GM23338 (cell line): Measurements from ENCODE around the gene DUSP18. TPM values are rescaled to one million over a fixed set of nuclear protein-coding genes. Genes with fewer than 3 reads are reported as not detected.

Experiments
- ATAC-seq: fragments of 200-7000 bp; cut with Tn5 transposase; 3 replicates; pipeline ENCODE4 v1.9.1; 2020
- DNase-seq: peaks from one replicate; pipeline ENCODE4 v3.0.0-alpha.2; 2015; ENCODE audit warnings: low spot score
- H2AFZ ChIP-seq: fragments of 200-600 bp; sonication (generic); 2 replicates; pipeline ENCODE4 v1.8.0; 2016; ENCODE audit warnings: antibody characterized with exemption, mild to moderate bottlenecking, moderate library complexity
- H3F3A ChIP-seq: fragments of 200-600 bp; sonication (generic); replicated peaks from 2 replicates; pipeline ENCODE4 v1.8.0; 2017; ENCODE audit warnings: antibody characterized with exemption, mixed run types, low read depth
- H3K27ac ChIP-seq: fragments of 200-600 bp; sonication (generic); 2 replicates; pipeline ENCODE4 v1.6.1; 2016; ENCODE audit warnings: low read depth
- H3K27me3 ChIP-seq: fragments of 200-600 bp; sonication (generic); 2 replicates; pipeline ENCODE4 v1.8.0; 2016; ENCODE audit warnings: mild to moderate bottlenecking, mixed run types, moderate library complexity; ENCODE audit not compliant: insufficient read depth
- H3K36me3 ChIP-seq: fragments of 200-600 bp; sonication (generic); 2 replicates; pipeline ENCODE4 v1.8.0; 2016; ENCODE audit warnings: mild to moderate bottlenecking; ENCODE audit not compliant: insufficient read depth
- H3K4me1 ChIP-seq: fragments of 200-600 bp; sonication (generic); 2 replicates; pipeline ENCODE4 v1.8.0; 2016; ENCODE audit warnings: mild to moderate bottlenecking, moderate library complexity; ENCODE audit not compliant: insufficient read depth
- H3K4me2 ChIP-seq: fragments of 200-600 bp; sonication (generic); 2 replicates; pipeline ENCODE4 v1.7.1; 2017; ENCODE audit warnings: mixed run types
- H3K4me3 ChIP-seq: fragments of 200-600 bp; sonication (generic); 2 replicates; pipeline ENCODE4 v1.6.1; 2016; ENCODE audit warnings: mixed run types
- H3K79me2 ChIP-seq: fragments of 200-600 bp; sonication (generic); replicated peaks from 2 replicates; pipeline ENCODE4 v1.8.0; 2017; ENCODE audit warnings: mild to moderate bottlenecking; ENCODE audit not compliant: insufficient read depth
- H3K9me2 ChIP-seq: fragments of 200-600 bp; sonication (generic); 2 replicates; pipeline ENCODE4 v1.8.0; 2017; ENCODE audit not compliant: insufficient read depth
- H4K20me1 ChIP-seq: fragments of 200-600 bp; sonication (generic); replicated peaks from 2 replicates; pipeline ENCODE4 v1.8.0; 2017; ENCODE audit warnings: mild to moderate bottlenecking; ENCODE audit not compliant: insufficient read depth
- H3K27ac Mint-ChIP-seq: 2 replicates; pipeline ENCODE4 v1.8.0; 2020; ENCODE audit warnings: inconsistent platforms, mild to moderate bottlenecking, moderate library complexity, mixed read lengths
- H3K27me3 Mint-ChIP-seq: 3 replicates; pipeline ENCODE4 v1.8.0; 2022; ENCODE audit warnings: low read depth, mild to moderate bottlenecking, moderate library complexity, mixed read lengths, inconsistent platforms; ENCODE audit not compliant: insufficient read depth, poor library complexity
- H3K36me3 Mint-ChIP-seq: 3 replicates; pipeline ENCODE4 v1.8.0; 2021; ENCODE audit warnings: low read depth, mild to moderate bottlenecking, inconsistent platforms, moderate library complexity, mixed read lengths
- H3K4me1 Mint-ChIP-seq: 3 replicates; pipeline ENCODE4 v1.8.0; 2020; ENCODE audit warnings: mild to moderate bottlenecking, inconsistent platforms, mixed read lengths
- H3K4me3 Mint-ChIP-seq: 3 replicates; pipeline ENCODE4 v1.8.0; 2021; ENCODE audit warnings: moderate library complexity, mild to moderate bottlenecking, inconsistent platforms, mixed read lengths
- H3K9me3 Mint-ChIP-seq: 3 replicates; pipeline ENCODE4 v1.8.0; 2020; ENCODE audit warnings: moderate library complexity, mild to moderate bottlenecking, inconsistent platforms, mixed read lengths
- CREB1 ChIP-seq: fragments of 250-450 bp; sonication (Bioruptor Pico); IDR thresholded peaks from 2 replicates; pipeline ENCODE4 v1.5.0; 2020; ENCODE audit warnings: low read depth, mild to moderate bottlenecking, moderate library complexity
- CTCF ChIP-seq, 2 experiments: fragments of 200-600 bp in 1 of 2; sonication (generic) in 1 of 2; conservative IDR thresholded peaks; 2 replicates each; pipeline versions ENCODE4 v1.5.1 to v1.6.1; 2016 to 2017; ENCODE audit warnings: antibody characterized with exemption in 2 of 2, low read depth in 2 of 2, mild to moderate bottlenecking in 2 of 2, moderate library complexity in 1 of 2
- JUNB ChIP-seq: IDR thresholded peaks from one replicate; pipeline ENCODE4 v1.6.1; 2016; ENCODE audit warnings: antibody characterized with exemption; ENCODE audit not compliant: unreplicated experiment
- NANOG ChIP-seq: IDR thresholded peaks from 2 replicates; pipeline ENCODE4 v1.6.1; 2016; ENCODE audit warnings: antibody characterized with exemption, borderline replicate concordance
- STAT1 ChIP-seq: IDR thresholded peaks from one replicate; pipeline ENCODE4 v1.6.1; 2016; ENCODE audit warnings: antibody characterized with exemption; ENCODE audit not compliant: unreplicated experiment
- ZNF331 ChIP-seq: fragments of 250-450 bp; sonication (Bioruptor Pico); IDR thresholded peaks from 2 replicates; pipeline ENCODE4 v1.5.0; 2020; ENCODE audit warnings: low read depth, mild to moderate bottlenecking, moderate library complexity
- polyA plus RNA-seq: library from polyadenylated mRNA; unstranded; fragments of >200 nt; fragmentation: Nextera tagmentation; extraction: Ambion mirVana; gene quantifications from 2 replicates; pipeline ENCODE4 v1.2.1, GENCODE V29; 2016
- total RNA-seq: library from RNA; depleted of rRNA; stranded (reverse); fragments of >200 nt; shearing (Covaris generic); gene quantifications from 2 replicates; pipeline ENCODE4 v1.2.3, GENCODE V29; 2014
- TF ChIP-seq, protein P1 (sequence below): IDR thresholded peaks from one replicate; pipeline ENCODE4 v1.6.1; 2018; ENCODE audit warnings: antibody characterized with exemption; ENCODE audit not compliant: unreplicated experiment
- TF ChIP-seq, protein P2 (sequence below): fragments of 250-450 bp; sonication (Bioruptor Pico); IDR thresholded peaks from 2 replicates; pipeline ENCODE4 v1.5.0; 2020; ENCODE audit warnings: mild to moderate bottlenecking, moderate library complexity

DUSP18 gene
- total and polyA plus RNA-seq, 2 experiments from 2014 or later = 2.2 to 2.7 TPM

DNA sequence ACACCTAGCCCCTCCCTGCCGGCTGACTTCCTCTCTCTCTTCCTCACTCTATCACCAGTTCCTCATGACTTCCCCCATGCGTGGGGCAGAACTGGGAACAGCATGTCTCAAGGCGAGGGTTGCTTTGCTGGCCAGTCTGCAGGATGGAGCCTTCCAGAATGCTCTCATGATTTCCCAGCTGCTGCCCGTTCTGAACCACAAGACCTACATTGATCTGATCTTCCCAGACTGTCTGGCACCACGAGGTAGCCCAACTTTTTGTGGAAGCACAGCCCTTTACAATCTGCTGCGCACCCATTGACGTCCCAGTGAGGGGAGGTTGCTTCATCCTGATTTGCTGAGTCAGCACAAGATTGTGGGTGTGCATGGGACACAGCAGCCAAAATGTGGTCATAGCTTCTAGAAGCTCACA, 52.1 kb downstream of the DUSP18 start (continued):
- TF ChIP-seq, protein P1, sequence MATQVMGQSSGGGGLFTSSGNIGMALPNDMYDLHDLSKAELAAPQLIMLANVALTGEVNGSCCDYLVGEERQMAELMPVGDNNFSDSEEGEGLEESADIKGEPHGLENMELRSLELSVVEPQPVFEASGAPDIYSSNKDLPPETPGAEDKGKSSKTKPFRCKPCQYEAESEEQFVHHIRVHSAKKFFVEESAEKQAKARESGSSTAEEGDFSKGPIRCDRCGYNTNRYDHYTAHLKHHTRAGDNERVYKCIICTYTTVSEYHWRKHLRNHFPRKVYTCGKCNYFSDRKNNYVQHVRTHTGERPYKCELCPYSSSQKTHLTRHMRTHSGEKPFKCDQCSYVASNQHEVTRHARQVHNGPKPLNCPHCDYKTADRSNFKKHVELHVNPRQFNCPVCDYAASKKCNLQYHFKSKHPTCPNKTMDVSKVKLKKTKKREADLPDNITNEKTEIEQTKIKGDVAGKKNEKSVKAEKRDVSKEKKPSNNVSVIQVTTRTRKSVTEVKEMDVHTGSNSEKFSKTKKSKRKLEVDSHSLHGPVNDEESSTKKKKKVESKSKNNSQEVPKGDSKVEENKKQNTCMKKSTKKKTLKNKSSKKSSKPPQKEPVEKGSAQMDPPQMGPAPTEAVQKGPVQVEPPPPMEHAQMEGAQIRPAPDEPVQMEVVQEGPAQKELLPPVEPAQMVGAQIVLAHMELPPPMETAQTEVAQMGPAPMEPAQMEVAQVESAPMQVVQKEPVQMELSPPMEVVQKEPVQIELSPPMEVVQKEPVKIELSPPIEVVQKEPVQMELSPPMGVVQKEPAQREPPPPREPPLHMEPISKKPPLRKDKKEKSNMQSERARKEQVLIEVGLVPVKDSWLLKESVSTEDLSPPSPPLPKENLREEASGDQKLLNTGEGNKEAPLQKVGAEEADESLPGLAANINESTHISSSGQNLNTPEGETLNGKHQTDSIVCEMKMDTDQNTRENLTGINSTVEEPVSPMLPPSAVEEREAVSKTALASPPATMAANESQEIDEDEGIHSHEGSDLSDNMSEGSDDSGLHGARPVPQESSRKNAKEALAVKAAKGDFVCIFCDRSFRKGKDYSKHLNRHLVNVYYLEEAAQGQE = no peak
- TF ChIP-seq CREB1 (CRISPR knock-in tag) (no peak), ZNF331 (CRISPR knock-in tag) (no peak), NANOG (no peak), CTCF (conservative IDR thresholded peaks at IDR 0.05; ENCODE audit: low read depth in 2 of 2) (no peak), STAT1 (no peak)

- Mint-ChIP-seq H3K36me3 (peaks cover 77% of the 10 kb centered on the region), H3K4me1 (no peaks in the 10 kb centered on the region; the same call in 2 of the 3 replicates), H3K27me3 (peaks cover 3% of the 10 kb centered on the region), H3K9me3 (no peaks in the 10 kb centered on the region), H3K27ac (peak overlapping the region; percentile 56; the same call in 1 of the 2 replicates), H3K4me3 (no peak overlapping the region)
- no peak overlapping the region for H3K4me3 ChIP-seq
- H3K4me2 ChIP-seq = no peak overlapping the region
- ATAC-seq = no peak
- no peak overlapping the region for H2AFZ ChIP-seq
- H3K4me1 ChIP-seq = no peaks in the 10 kb centered on the region
- H3K27ac ChIP-seq = no peak overlapping the region
- DNase-seq = no peak
- peaks cover 11% of the 10 kb centered on the region for H3K36me3 ChIP-seq
- no peaks in the 10 kb centered on the region for H3K27me3 ChIP-seq
- TF ChIP-seq, protein P2, sequence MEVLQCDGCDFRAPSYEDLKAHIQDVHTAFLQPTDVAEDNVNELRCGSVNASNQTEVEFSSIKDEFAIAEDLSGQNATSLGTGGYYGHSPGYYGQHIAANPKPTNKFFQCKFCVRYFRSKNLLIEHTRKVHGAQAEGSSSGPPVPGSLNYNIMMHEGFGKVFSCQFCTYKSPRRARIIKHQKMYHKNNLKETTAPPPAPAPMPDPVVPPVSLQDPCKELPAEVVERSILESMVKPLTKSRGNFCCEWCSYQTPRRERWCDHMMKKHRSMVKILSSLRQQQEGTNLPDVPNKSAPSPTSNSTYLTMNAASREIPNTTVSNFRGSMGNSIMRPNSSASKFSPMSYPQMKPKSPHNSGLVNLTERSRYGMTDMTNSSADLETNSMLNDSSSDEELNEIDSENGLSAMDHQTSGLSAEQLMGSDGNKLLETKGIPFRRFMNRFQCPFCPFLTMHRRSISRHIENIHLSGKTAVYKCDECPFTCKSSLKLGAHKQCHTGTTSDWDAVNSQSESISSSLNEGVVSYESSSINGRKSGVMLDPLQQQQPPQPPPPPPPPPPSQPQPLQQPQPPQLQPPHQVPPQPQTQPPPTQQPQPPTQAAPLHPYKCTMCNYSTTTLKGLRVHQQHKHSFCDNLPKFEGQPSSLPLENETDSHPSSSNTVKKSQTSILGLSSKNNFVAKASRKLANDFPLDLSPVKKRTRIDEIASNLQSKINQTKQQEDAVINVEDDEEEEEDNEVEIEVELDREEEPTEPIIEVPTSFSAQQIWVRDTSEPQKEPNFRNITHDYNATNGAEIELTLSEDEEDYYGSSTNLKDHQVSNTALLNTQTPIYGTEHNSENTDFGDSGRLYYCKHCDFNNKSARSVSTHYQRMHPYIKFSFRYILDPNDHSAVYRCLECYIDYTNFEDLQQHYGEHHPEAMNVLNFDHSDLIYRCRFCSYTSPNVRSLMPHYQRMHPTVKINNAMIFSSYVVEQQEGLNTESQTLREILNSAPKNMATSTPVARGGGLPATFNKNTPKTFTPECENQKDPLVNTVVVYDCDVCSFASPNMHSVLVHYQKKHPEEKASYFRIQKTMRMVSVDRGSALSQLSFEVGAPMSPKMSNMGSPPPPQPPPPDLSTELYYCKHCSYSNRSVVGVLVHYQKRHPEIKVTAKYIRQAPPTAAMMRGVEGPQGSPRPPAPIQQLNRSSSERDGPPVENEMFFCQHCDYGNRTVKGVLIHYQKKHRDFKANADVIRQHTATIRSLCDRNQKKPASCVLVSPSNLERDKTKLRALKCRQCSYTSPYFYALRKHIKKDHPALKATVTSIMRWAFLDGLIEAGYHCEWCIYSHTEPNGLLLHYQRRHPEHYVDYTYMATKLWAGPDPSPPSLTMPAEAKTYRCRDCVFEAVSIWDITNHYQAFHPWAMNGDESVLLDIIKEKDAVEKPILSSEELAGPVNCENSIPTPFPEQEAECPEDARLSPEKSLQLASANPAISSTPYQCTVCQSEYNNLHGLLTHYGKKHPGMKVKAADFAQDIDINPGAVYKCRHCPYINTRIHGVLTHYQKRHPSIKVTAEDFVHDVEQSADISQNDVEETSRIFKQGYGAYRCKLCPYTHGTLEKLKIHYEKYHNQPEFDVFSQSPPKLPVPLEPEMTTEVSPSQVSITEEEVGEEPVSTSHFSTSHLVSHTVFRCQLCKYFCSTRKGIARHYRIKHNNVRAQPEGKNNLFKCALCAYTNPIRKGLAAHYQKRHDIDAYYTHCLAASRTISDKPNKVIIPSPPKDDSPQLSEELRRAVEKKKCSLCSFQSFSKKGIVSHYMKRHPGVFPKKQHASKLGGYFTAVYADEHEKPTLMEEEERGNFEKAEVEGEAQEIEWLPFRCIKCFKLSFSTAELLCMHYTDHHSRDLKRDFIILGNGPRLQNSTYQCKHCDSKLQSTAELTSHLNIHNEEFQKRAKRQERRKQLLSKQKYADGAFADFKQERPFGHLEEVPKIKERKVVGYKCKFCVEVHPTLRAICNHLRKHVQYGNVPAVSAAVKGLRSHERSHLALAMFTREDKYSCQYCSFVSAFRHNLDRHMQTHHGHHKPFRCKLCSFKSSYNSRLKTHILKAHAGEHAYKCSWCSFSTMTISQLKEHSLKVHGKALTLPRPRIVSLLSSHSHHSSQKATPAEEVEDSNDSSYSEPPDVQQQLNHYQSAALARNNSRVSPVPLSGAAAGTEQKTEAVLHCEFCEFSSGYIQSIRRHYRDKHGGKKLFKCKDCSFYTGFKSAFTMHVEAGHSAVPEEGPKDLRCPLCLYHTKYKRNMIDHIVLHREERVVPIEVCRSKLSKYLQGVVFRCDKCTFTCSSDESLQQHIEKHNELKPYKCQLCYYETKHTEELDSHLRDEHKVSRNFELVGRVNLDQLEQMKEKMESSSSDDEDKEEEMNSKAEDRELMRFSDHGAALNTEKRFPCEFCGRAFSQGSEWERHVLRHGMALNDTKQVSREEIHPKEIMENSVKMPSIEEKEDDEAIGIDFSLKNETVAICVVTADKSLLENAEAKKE (CRISPR knock-in tag) = no peak
- TF ChIP-seq JUNB = no peak
- no peak for TF ChIP-seq STAT1
- H3K79me2 ChIP-seq = no peaks in the 10 kb centered on the region
- 0 out of 2 replicates have a peak, but pooled peaks cover 6% of the 10 kb centered on the region for H4K20me1 ChIP-seq
- no peaks in the 10 kb centered on the region for H3F3A ChIP-seq
- no peaks in the 10 kb centered on the region for H3K9me2 ChIP-seq
Measured at GRCh38 chr22:30614879-30615278, 52.8 kb downstream of the DUSP18 start.
